Fibroblast of lung (primary cell): ENCODE results near the gene INMT. TPM values are rescaled to one million over a fixed set of nuclear protein-coding genes. Genes with fewer than 3 reads are reported as not detected.

Experiments used
- DNase-seq, 2 donors: peaks; one replicate each; pipeline versions ENCODE4 v3.0.0 to v3.0.0-alpha.2; 2010; ENCODE audit warnings: low read depth in 2 of 2
- H2AFZ ChIP-seq: 2 replicates; pipeline ENCODE4 v1.5.1; 2012; ENCODE audit warnings: low read length, control low read depth, inconsistent platforms
- H3K27ac ChIP-seq: 2 replicates; pipeline ENCODE4 v1.5.1; 2011; ENCODE audit warnings: low read length, control low read depth; ENCODE audit not compliant: insufficient read depth
- H3K27me3 ChIP-seq: 2 replicates; pipeline ENCODE4 v1.5.1; 2011; ENCODE audit warnings: mild to moderate bottlenecking, low read length; ENCODE audit not compliant: control insufficient read depth, insufficient read depth
- H3K36me3 ChIP-seq: 2 replicates; pipeline ENCODE4 v1.5.1; 2011; ENCODE audit warnings: low read length; ENCODE audit not compliant: control insufficient read depth, insufficient read depth
- H3K4me1 ChIP-seq: 2 replicates; pipeline ENCODE4 v1.5.1; 2011; ENCODE audit warnings: low read length; ENCODE audit not compliant: control insufficient read depth, insufficient read depth; ENCODE audit errors: extremely low read depth
- H3K4me2 ChIP-seq: 2 replicates; pipeline ENCODE4 v1.5.1; 2011; ENCODE audit warnings: low read length, control low read depth; ENCODE audit not compliant: insufficient read depth; ENCODE audit errors: extremely low read depth
- H3K4me3 ChIP-seq, 4 experiments: fragments of 200-600 bp in 1 of 4; sonication (generic) in 1 of 4; replicated peaks in 1 of 4; 2 replicates each; pipeline ENCODE4 v1.5.1; 2011 to 2016; ENCODE audit warnings: low read length in 4 of 4, low read depth in 3 of 4, mild to moderate bottlenecking in 3 of 4, control low read depth in 2 of 4, inconsistent platforms in 1 of 4, mixed read lengths in 1 of 4; ENCODE audit not compliant: insufficient read depth in 1 of 4; ENCODE audit errors: control extremely low read depth in 1 of 4
- H3K79me2 ChIP-seq: 2 replicates; pipeline ENCODE4 v1.5.1; 2012; ENCODE audit warnings: mild to moderate bottlenecking, low read length, inconsistent platforms; ENCODE audit not compliant: control insufficient read depth, insufficient read depth
- H3K9ac ChIP-seq: 2 replicates; pipeline ENCODE4 v1.5.1; 2011; ENCODE audit warnings: mild to moderate bottlenecking, low read length, control low read depth; ENCODE audit not compliant: insufficient read depth
- H3K9me3 ChIP-seq: 2 replicates; pipeline ENCODE4 v1.5.1; 2012; ENCODE audit warnings: low read depth, low read length; ENCODE audit not compliant: control insufficient read depth, insufficient read depth
- H4K20me1 ChIP-seq: 2 replicates; pipeline ENCODE4 v1.5.1; 2011; ENCODE audit warnings: low read length; ENCODE audit not compliant: control insufficient read depth, insufficient read depth; ENCODE audit errors: extremely low read depth
- CTCF ChIP-seq, 2 donors: IDR thresholded peaks in 1 of 2; conservative IDR thresholded peaks in 1 of 2; 1 replicate in 1 of 2; 2 replicates in 1 of 2; pipeline ENCODE4 v1.5.1; 2011 to 2012; ENCODE audit warnings: low read length in 2 of 2, control low read depth in 1 of 2, inconsistent platforms in 1 of 2, low read depth in 1 of 2, mild to moderate bottlenecking in 1 of 2
- EZH2 ChIP-seq: IDR thresholded peaks from 2 replicates; pipeline ENCODE4 v1.5.1; 2012; ENCODE audit warnings: low read length, control low read depth, mild to moderate bottlenecking; ENCODE audit errors: missing control alignments
- polyA plus RNA-seq, 2 donors: library from polyadenylated mRNA; depleted of rRNA in 1 of 2; stranded (reverse) in 1 of 2; unstranded in 1 of 2; fragments of >200 nt; gene quantifications; 2 replicates each; pipeline ENCODE4 v1.2.1, GENCODE V29; 2011 to 2012; ENCODE audit warnings: missing spikeins in 1 of 2
- total RNA-seq: library from RNA; depleted of rRNA; stranded (reverse); fragments of >200 nt; gene quantifications from 2 replicates; pipeline ENCODE4 v1.2.1, GENCODE V29; 2014

The INMT gene
- total and polyA plus RNA-seq, 2 donors (not counting 1 experiment from before 2014, with no cell fraction given), result 75.8 to 237 TPM

- peak overlapping the region; percentile 64 for H3K9ac ChIP-seq
- no peaks in the 10 kb centered on the region for H3K9me3 ChIP-seq
- H3K36me3 ChIP-seq, result peaks cover 12% of the 10 kb centered on the region
- H3K27ac ChIP-seq, result peak overlapping the region; percentile 83
- TF ChIP-seq CTCF (conservative IDR thresholded peaks at IDR 0.05 in 1 of 2, IDR thresholded peaks at IDR 0.05 in 1 of 2; ENCODE audit: low read depth in 1 of 2, low read length in 2 of 2) (no peak), EZH2 (no peak)
- H4K20me1 ChIP-seq, result no peaks in the 10 kb centered on the region
- H3K79me2 ChIP-seq, result peaks cover 20% of the 10 kb centered on the region
- H3K4me3 ChIP-seq, result peak overlapping the region in 3 of 4 experiments; percentile 42 to 56 (median 56)
- H2AFZ ChIP-seq, result no peak overlapping the region
- peak overlapping the region; percentile 79 for H3K4me2 ChIP-seq
- no peak for DNase-seq
- H3K4me1 ChIP-seq, result peaks cover 30% of the 10 kb centered on the region
- H3K27me3 ChIP-seq, result no peaks in the 10 kb centered on the region
Measured at GRCh38 chr7:30752484-30752883, 549 bp downstream of the INMT start.

GRCh38 chr7:30752979-30753378, 1.0 kb downstream of the INMT start:
- no peak for TF ChIP-seq EZH2
- TF ChIP-seq CTCF (conservative IDR thresholded peaks at IDR 0.05 in 1 of 2, IDR thresholded peaks at IDR 0.05 in 1 of 2; ENCODE audit: low read depth in 1 of 2, low read length in 2 of 2), result no peak
- peak overlapping the region; percentile 64 for H3K9ac ChIP-seq
- H3K4me2 ChIP-seq, result peak overlapping the region; percentile 79
- H4K20me1 ChIP-seq, result no peaks in the 10 kb centered on the region
- H2AFZ ChIP-seq, result no peak overlapping the region
- peak overlapping the region in 3 of 4 experiments; percentile 42 to 56 (median 56) for H3K4me3 ChIP-seq
- no peaks in the 10 kb centered on the region for H3K9me3 ChIP-seq
- H3K79me2 ChIP-seq, result peaks cover 20% of the 10 kb centered on the region
- H3K36me3 ChIP-seq, result peaks cover 12% of the 10 kb centered on the region
- DNase-seq, result peak; percentile 38 to 69
- H3K27ac ChIP-seq, result peak overlapping the region; percentile 83
- H3K27me3 ChIP-seq, result no peaks in the 10 kb centered on the region
- H3K4me1 ChIP-seq, result peaks cover 30% of the 10 kb centered on the region

GRCh38 chr7:30754315-30754877, 2.5 kb downstream of the INMT start:
- Histone ChIP-seq H3K4me2 (no peak overlapping the region), H4K20me1 (no peaks in the 10 kb centered on the region), H3K4me1 (peaks cover 30% of the 10 kb centered on the region), H3K9ac (no peak overlapping the region), H3K9me3 (no peaks in the 10 kb centered on the region), H2AFZ (no peak overlapping the region), H3K79me2 (peaks cover 20% of the 10 kb centered on the region), H3K4me3 (peak overlapping the region in 2 of 4 experiments; percentile 56), H3K36me3 (peaks cover 12% of the 10 kb centered on the region), H3K27ac (no peak overlapping the region), H3K27me3 (no peaks in the 10 kb centered on the region)
- TF ChIP-seq CTCF (conservative IDR thresholded peaks at IDR 0.05 in 1 of 2, IDR thresholded peaks at IDR 0.05 in 1 of 2; ENCODE audit: low read depth in 1 of 2, low read length in 2 of 2) (no peak), EZH2 (no peak)
- no peak for DNase-seq
